NCI-H345 treated with DMSO at 0.1 percent for 48 hours (cell line): ENCODE data around the gene NF1.
"Not testable (repeated sequence)": the region's sequence is repeated elsewhere in the genome, so short reads cannot be mapped to it uniquely, and the experiment has no call there.

Source experiments
- DNase-seq: peaks from one replicate; lab custom pipeline; 2025; ENCODE audit not compliant: unreplicated experiment; lab: John Stamatoyannopoulos, UW

NF1 gene

GRCh38 chr17:31122746-31123145, 28.0 kb downstream of the NF1 start:
- DNase-seq, result no peak

GRCh38 chr17:31126318-31126717, 31.5 kb downstream of the NF1 start:
- no peak for DNase-seq

GRCh38 chr17:31128241-31128640, 33.5 kb downstream of the NF1 start:
- DNase-seq, result no peak

- no peak for DNase-seq
Observed at GRCh38 chr17:31130286-31131224, 35.8 kb downstream of the NF1 start.

- DNase-seq, result no peak
Observed at GRCh38 chr17:31131299-31131698, 36.5 kb downstream of the NF1 start.

- DNase-seq, result no peak
Observed at GRCh38 chr17:31132977-31133376, 38.2 kb downstream of the NF1 start.

- DNase-seq, result no peak
Observed at GRCh38 chr17:31134576-31134975, 39.8 kb downstream of the NF1 start.

GRCh38 chr17:31136319-31136718, 41.5 kb downstream of the NF1 start:
- no peak for DNase-seq

- no peak for DNase-seq
Observed at GRCh38 chr17:31140111-31140510, 45.3 kb downstream of the NF1 start.

GRCh38 chr17:31144428-31144827, 49.7 kb downstream of the NF1 start:
- DNase-seq, result no peak

GRCh38 chr17:31144836-31145235, 50.1 kb downstream of the NF1 start:
- no peak for DNase-seq

- DNase-seq, result no peak
Observed at GRCh38 chr17:31147507-31148202, 52.9 kb downstream of the NF1 start.

GRCh38 chr17:31148205-31148604, 53.4 kb downstream of the NF1 start:
- DNase-seq, result no peak

- no peak for DNase-seq
Observed at GRCh38 chr17:31152271-31152670, 57.5 kb downstream of the NF1 start.

- no peak for DNase-seq
Observed at GRCh38 chr17:31155208-31155810, 60.5 kb downstream of the NF1 start.

- DNase-seq, result no peak
Observed at GRCh38 chr17:31156326-31156725, 61.5 kb downstream of the NF1 start.

- DNase-seq, result not testable (repeated sequence)
Observed at GRCh38 chr17:31156864-31157263, 62.1 kb downstream of the NF1 start.

GRCh38 chr17:31158746-31159377, 64.1 kb downstream of the NF1 start:
- DNase-seq, result no peak

- no peak for DNase-seq
Observed at GRCh38 chr17:31163091-31163781, 68.5 kb downstream of the NF1 start.

- no peak for DNase-seq
Observed at GRCh38 chr17:31167111-31167510, 72.3 kb downstream of the NF1 start.

GRCh38 chr17:31171701-31172100, 76.9 kb downstream of the NF1 start:
- DNase-seq, result no peak
